Measurements from ENCODE around the gene UNC79. TPM values are rescaled to one million over a fixed set of nuclear protein-coding genes. Genes with fewer than 3 reads are reported as not detected.

UNC79 gene
- total RNA-seq, 1 donor from 2014 or later: 2.4 TPM

DNA sequence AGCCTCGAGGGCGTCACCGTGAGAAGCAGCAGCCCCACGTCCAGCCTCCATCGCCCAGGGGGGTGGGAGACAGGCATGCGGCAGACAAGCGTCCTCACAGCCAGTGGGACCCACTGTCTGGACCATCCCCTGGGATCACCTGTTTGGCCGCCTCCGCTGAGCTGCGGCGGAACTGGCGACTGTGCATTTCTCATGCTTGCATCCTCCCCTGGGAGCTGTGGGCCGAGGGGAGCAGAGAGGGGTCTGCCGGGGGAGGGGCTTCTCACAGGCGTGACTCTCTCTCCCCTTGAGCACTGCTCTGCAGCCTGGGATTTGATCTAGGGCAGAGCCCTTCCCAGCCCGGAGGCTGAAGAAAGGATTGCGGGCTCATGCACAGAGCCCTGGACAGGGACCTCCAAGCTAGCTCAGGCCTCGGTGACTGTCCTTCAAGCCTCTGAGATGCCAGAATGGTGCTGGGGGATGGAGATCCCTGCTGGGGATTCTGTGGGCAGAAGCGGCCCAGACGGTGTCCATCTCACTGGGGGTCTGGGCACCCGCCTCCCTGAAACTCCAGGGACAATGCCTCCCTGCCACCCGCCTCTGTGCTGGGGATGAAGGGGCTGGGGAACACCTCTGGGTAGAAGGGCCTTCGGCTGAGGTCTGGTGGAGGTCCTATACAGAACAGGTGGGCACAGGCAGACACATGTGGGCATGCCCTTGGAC is 296.5 kb downstream of the UNC79 start:
- no peak for DNase-seq (ENCODE audit: low spot score)

DNA sequence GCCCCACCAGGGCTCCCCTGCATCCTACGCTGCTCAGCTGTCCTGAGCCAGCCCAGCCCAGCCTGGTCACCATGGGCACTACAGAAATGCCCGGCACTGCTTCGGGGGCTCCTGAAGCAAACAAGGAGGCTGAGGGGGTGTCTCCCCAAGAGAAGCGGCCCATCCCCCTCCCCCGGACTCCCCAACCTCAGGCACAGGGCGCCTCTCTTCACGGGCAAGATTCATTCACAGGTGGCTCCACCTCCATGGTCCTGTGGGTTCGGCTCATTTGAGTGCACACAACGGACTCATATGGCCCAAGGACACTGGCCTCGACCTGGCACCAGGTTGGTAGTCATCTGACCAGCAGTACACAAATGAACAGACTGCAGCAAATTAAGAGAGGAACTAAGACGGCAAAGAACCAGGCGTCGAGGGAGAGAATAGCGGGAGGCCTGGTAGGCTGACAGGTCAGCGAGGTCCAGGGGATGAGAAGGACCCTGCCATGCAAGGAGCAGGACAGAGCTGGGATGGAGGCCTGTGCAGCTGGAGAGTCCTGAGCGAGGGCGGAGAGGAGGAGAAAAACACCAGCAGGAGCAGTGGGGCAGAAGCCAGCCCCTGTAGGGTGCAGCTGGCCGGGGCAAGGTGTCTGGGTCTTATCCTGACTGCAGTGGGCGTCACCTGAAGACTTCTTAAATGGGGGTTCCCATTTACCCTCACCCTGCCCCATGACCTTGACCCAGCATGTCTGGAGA is 297.3 kb downstream of the UNC79 start:
- no peak for DNase-seq (ENCODE audit: low spot score)

DNA sequence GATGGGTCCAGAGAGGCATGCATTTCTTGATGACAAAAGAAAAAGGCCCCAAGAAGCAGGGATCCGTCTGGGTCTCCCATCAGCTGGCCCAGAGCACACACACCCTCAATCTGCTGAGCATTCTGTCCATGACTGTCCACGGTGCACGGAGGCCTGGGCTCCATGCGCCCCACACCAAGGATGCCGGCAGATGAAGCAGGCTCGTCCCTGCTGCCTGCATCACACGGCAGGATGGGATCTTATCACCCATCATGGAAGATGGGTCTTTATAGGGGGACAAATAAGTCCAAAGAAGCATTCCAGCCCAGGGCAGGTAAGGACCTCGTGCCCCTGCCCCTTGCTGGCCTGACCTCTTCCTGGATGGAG is 297.9 kb downstream of the UNC79 start:
- no peak for DNase-seq (ENCODE audit: low spot score)

DNA sequence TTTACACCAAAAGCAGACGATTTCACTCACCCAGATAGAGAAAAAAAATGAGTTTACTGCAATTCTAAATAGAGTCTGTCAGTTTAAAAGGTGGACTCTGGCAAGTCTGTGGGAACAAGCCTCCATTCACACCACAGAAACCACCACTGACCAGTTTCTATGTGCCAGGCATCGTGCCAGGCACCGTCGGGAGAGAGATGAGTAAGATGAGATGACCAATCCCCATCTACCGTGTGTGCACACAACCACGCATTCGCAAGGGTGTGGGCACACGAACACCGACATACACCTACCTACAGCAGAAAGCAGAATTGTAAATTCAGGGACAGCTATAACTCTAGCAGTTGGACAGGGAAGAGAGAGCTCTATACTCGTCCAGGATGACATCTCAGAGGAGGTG is 299.3 kb downstream of the UNC79 start:
- DNase-seq (ENCODE audit: low spot score): no peak

DNA sequence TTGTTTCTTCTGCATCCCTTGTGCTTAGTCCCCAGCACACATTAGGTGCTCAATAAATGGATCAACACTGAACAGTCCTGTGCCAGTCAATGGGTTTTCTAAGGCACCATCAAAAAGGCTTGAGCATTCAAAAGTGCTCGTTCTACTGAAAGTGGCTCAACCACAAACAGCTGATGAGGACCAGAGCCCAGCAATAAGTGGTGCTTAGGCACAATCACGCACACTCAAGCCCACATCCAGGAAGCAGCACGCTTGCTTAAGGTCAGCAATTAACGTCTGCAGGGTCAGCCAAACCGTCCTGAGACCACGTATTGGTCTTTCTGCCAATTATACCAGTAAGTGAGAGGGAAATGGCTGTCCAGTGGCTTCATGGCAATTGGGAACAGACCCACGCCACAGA is 301.0 kb downstream of the UNC79 start:
- DNase-seq (ENCODE audit: low spot score): no peak

DNA sequence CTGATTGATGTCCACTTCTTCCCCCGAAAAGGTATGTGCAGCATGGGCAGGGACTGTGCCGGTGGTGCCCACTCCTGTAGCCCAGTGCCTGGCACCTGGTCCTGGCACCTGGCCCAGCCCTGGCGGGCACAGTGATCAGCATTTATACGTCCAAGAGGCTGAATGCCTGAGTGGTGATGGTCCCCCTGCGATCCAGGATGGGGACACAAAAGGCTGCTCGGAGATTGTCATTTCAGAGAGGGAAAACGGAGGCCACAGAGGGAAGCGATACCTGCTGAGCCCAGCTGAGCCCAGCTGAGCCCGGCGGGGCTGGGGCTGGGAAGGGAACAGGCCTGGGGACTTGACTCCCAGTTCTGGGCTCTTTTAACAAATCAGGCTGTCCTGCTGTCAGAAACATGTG is 301.8 kb downstream of the UNC79 start:
- DNase-seq (ENCODE audit: low spot score): no peak

DNA sequence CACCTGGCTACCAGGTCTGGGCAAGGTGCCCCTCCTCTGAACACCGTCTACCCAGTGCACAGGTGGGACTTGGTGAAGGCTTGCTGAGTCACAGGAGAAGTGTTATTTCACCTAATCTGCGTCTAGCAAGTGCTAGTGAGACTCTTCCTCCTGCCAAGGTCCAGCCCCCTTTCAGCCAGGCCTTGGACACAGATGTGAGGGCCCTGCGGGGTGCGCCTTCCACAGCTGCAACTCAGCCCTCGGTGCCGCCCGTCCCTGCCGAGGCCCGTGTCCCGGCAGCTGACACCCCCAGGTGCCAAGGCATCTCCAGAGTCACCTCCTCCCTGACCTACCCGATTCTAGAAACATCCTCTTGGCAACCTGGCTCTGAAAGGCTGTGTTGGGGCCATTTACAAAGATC is 302.5 kb downstream of the UNC79 start:
- DNase-seq (ENCODE audit: low spot score): no peak

DNA sequence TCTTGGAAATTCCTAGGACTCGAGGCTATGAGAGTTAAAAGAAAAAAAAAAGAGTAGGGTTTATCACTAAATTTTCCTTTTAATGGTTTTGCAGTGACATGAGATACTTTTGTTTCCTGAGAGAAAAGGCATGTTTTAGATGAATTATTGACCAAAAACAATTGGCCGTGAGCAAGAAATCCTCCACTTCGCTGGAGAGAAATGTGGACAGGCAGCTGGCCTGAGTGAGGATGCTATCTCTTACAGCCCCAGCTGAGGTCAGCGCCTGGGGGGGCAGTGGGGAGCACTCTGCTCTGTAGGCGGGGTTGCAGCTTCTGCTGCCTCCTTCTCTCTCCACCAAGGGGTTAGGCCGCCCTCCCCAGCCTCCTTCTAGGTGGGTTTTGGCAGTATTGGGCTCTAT is 302.9 kb downstream of the UNC79 start:
- peak; percentile 25 for DNase-seq (ENCODE audit: low spot score)

DNA sequence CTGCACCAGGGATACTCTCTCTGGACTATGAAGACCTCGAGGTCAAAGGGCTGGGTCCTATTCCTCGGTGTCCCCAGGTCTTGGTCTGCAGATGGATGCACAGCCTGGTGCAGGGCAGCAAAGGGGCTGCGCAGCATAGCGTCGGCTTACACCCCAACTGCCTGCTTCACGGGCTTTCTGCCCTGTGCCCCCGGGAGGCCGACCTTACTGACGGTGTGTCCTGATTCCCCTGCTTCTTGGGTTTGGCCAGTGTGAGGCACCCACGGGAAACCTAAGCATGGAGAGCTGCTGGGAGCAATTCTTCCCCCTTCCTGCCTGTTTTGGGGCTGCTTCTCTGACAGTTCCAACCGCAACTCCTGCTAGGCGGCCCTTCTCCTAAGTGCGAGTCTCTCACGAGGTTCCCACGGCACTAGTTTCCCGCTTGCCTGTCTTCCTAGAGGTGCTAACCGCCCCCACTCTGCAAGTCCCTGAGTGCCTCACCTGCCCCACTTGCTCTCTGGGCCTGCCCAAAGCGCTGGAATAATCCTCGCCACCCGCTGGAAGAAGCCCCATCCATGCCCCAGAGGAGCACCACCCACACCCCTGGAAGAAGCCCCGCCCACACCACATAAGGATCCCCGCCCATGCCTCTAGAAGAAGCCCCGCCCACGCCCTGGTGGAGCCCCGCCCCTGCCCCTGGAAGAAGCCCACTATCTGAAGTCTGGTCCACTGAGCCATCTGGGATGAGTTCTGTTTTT is 303.5 kb downstream of the UNC79 start:
- DNase-seq (ENCODE audit: low spot score): no peak

DNA sequence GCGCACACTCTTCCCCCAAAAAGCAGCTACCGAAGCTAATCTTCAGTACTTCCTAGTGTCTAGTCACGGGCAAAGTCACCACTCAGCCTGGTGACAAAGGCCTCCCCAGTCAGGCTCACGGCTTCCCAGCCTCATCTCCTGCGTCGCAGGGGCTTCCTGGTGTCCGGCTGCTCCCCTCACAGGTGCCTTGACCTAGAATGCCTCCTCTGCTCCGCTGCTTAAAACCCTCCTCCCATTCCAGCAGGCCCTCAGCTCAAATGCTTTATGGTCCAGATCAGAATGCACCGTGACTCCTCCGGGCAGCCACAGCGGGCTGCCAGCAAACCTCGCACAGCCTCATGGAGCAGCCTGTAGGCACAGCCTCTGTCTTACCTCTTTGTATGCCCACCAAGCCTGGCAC is 304.5 kb downstream of the UNC79 start:
- no peak for DNase-seq (ENCODE audit: low spot score)

DNA sequence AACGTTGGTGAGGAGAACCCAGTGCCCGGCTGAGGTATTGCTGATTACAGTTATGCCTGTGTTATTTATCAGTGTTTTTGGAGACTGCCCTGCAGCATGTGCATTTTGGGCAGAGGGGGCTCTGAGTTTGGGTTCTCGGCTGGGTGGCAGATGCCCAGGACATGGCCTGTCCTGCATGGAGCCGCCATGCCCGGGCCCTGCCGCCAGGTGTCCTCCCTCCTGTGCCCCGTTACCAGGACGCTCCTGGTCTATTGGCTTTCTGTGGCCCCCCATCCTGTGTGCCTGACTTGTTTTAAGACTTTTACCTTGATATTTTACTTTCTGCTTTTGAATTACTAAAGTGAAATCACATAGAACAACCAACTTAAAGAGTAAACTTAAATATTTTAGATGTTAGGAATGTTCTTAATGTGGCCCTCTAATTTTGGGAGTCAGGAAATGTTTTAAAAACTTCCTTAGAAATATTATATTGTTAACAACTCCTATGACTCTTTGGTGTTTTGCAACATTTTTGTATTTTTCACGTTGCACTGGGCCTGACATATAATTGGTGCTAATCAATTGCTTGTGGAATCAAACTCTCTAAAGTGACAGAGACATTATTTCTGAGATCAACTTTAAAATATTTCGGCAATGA is 305.8 kb downstream of the UNC79 start:
- no peak for DNase-seq (ENCODE audit: low spot score)

DNA sequence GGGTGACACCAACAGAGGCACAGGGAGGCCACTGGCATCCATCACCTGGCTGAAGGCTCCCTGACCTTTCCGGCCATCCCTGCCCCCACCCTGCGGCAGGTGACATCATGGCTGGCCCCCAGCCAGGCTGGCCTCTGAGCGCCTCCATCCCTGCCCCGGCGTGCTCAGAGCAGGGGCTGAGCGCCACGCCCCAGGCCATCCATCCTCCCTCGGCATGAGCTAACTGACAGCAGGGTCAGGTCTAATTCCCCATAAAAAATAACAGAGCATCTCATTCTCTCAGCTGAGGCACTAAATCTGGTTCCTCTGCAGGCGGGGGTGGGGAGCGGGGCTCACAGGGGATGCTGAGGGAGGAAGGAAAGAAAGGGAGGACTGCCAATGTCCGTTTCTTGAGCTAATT is 306.9 kb downstream of the UNC79 start:
- peak; percentile 82 for DNase-seq (ENCODE audit: low spot score)

DNA sequence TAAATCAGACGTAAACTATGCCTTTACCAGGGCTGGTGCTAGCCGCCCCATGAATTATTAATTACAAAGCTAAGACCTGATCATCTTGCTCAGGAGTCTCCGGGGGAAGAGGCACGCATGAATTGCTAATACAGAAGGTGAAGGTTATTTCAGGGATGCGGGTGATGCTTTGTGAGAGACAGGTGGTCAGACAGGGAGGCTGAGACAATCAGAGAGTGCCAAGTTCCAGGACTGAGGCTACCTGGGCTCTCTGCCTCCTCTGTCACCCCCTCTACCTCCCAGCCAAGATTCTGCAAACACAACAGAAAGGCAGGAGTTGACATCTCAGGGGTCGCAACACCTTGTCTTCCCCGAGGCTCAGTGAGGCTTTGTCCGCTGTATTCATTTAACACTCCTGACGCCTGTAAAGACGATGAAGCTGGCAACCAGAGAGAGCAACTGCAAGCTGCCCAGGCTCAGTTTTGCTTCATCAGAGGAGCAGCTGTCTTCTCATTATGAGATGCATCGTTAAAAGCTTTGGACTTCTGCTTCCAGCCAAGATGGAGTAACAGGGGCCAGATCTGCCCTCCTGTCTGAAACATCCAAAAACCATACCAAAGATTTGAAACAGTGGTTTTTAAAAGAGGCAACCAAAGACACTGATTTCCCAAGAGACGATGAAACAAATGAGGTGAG is 311.0 kb downstream of the UNC79 start:
- no peak for DNase-seq (ENCODE audit: low spot score)

DNA sequence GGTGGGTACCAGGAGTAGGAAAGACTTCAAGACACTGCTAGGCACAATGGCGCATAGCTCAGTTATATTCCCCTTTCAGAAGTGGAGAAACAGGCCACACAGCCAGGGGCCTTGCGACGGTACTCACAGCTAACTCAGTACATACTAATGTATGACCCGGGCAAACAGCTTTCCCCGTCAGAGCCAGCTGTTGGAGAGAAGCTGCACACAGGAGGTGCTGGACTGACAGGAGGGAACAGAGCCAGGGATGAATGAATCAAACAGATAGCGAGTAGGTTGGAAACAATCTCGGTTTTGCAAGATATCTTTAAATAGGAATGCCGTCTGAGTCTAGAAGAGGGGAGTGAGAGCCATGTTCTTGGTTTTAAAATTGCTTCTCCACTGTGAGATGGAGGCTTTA is 312.0 kb downstream of the UNC79 start:
- DNase-seq (ENCODE audit: low spot score): peak; percentile 94

DNA sequence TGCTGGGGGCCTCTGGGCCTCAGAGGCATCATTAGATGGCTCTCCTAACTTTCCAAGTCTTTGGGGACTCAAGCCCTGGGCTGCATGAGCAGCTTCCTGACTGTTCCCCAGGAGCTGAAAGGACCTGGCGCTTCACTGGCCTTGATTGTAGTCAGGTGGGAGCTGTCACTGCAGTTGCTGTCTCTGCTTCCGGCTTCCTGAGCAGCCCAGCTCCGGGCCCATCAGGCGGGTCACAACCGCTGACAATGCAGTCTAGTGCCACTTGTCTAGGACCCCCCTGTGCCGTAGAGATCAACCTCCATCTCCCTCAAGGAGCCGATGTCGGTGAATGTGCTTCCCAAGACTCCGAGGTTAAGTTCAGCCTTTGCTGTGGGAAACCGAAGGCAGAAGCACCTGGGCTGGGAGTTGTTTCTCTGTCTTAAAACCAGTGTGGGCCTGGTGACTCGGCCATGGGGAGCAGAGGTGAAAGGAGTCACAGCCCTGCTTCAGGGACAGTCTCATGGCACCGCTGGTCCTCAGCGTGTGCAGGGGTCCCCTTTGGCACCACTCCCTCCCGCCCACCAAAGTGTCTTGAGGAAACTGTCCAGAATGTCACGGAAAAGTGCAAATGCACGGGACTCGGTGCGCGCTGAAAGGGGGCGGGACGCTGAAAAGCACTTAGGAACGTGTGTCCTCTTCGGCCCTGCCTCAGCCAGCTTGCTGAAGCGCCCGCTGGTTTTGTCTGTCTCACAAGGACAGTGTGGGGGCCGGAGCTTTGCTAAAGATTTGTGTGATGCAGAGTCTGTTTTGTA is 312.7 kb downstream of the UNC79 start:
- DNase-seq (ENCODE audit: low spot score): no peak

DNA sequence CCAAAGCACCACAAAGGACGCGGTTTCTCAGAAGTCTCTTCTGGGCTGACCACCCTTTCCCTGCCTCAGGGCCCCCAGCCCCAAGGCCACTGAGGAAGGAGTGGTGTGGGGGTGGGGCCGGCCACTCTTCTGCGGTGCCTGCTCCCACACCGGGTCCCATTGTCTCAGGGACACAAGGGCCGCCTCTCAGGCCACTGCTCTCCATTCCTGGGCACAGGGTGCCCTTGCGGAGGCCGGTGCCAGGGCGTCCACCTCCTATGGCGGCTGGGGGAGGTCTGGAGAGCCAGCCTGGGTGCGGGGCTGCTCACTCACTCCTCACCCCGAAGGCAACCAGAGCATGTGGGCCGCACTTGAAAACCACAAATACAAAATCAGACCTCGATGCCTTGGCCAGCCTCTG is 313.4 kb downstream of the UNC79 start:
- DNase-seq (ENCODE audit: low spot score): no peak

DNA sequence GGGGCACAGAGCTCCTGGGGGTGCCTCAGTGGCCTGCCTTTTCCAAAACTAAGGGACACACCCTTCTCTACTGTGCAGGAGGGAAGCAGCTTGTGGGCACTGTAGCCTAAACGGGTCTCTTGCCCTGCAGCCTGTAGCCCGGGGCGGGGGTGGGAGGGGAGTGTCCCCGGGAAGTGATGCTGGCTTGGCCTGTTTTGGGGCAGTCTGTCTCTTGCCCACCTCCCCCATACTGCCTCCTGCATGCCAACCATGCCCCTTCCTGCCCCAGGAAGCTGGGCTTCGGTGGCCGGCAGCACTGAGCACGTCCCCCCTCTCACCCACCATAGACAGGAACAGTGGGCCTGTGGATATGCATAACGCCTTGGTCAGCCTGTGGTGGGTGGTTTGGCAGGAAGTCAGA is 314.1 kb downstream of the UNC79 start:
- DNase-seq (ENCODE audit: low spot score): no peak

DNA sequence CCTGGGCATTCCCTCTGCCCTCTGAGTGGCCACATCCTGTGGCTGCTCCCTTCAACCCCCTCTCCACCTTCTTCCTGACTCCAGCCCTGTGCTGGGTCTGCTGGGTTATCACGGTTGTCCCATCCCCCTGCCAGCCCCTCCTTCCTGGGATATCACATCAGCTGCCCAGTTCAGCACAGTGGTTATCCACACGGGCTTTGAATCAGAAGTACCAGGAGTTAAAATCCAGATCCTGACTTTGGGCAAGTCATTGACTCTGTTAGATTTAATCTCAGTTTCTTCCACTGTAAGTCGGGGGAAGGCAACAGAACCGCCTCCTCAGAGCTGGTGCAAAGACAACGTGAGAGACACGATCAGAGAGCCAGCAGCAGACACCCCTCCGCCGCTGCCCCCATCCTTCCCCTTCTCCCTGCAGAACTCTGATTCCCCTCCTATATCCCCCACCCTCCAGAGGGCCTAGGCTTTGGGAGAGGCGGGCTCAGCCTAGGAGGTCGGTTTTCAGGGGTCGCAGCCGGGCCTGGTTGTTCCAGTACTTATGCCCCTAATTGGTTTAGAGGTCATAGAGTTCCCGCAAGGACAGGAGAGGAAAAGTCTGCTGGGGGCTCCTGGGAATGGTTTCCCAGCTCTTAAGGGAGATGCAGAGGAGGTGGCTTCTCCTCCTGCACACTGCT is 315.0 kb downstream of the UNC79 start:
- peak; percentile 38 for DNase-seq (ENCODE audit: low spot score)

DNA sequence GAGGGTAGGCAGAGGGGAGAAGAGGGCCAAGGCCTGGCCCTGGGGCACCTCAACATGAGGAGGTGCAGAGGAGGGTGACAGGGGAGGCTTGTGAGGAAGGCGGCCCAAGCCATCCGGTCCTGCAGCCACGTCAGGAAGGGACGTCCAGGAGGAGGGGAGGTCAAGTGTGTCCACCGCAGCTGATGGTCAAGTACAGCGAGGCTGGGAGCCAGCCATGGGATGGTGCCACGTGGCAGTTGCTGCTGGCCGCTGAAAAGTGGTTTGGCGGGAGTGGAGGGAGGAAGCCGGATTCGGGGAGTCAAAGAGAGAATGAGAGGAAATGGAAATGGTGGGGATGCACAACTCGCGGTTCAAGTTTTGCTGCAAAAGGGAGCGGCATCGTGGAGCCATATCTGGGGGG is 316.4 kb downstream of the UNC79 start:
- DNase-seq (ENCODE audit: low spot score): no peak

DNA sequence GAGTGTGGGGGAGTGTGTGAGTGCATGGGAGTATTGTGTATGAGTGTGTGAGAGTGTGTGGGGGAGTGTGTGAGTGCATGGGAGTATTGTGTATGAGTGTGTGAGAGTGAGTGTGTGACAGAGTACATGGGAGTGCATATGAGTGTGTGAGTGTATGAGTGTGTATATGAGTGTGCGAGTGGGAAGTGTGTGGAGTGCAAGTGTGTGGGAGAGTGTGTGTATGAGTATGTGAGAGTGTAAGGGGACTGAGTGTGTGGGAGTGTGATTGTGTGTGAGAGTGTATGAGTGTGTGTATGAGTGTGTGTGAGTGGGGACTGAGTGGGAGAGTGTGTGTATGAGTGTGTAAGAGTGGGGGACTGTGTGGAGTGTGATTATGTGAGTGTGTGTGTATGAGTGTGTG is 316.8 kb downstream of the UNC79 start:
- DNase-seq (ENCODE audit: low spot score): no peak
